ENCODE data around the gene SMAD3. TPM values are rescaled to one million over a fixed set of nuclear protein-coding genes. Genes with fewer than 3 reads are reported as not detected.

Gene SMAD3
- polyA plus RNA-seq, 1 donor from 2014 or later: 1.0 TPM

DNA sequence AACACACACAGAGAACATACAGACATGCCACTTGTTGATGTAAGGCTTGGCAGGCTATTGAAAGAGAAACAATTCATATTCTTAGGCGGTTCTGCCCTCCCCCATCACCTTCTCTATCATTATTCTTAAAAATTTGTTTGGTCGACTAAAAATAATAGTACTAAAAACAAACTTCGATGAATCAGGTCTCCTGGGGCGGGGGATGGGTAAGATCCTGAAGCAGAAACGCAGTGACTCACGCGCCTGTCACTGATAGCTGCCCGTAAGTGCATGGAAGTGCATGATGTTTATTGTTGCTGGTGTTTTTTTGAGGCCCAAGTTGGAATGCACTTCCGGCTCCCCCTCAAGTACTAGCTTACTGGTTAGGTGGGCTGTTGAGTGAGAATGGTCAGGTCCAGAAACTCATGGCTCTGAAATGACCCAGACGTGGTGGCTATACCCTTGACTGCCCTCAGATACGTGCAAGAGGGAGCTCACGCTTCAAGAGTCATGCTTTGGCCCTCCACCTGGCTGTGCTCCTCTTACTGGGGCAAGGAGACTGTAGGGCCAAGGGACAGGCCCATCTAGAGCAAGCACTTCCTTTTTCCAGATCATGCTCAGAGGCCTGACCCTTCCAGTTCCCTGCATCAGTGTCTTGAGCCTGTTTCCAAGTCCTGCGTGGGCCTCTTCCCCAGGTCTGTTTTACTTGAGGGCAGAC is 10.9 kb downstream of the SMAD3 start:
- no peaks in the 10 kb centered on the region for H3F3A ChIP-seq (ENCODE audit: insufficient read depth, low read length, poor library complexity, severe bottlenecking)
- H3K4me3 ChIP-seq (ENCODE audit: low read length): no peak overlapping the region
- H3K4me2 ChIP-seq (ENCODE audit: low read length): no peak overlapping the region
- no peak overlapping the region for H3K9ac ChIP-seq (ENCODE audit: low read length)
- peaks cover 24% of the 10 kb centered on the region for H3K79me2 ChIP-seq (replicated peaks; ENCODE audit: insufficient read depth, low read length)
- H4K20me1 ChIP-seq (ENCODE audit: insufficient read depth): no peaks in the 10 kb centered on the region
- no peaks in the 10 kb centered on the region for H3K9me2 ChIP-seq (ENCODE audit: insufficient read depth, low read length)
- no peaks in the 10 kb centered on the region for H3K27me3 ChIP-seq (ENCODE audit: insufficient read depth, low read depth, low read length)
- H3K36me3 ChIP-seq (ENCODE audit: insufficient read depth, low read length): no peaks in the 10 kb centered on the region
- TF ChIP-seq RAD21 (conservative IDR thresholded peaks at IDR 0.05): no peak
- TF ChIP-seq POLR2AphosphoS5 (IDR thresholded peaks at IDR 0.05): no peak
- no peak for TF ChIP-seq TAF1 (IDR thresholded peaks at IDR 0.05; ENCODE audit: low read depth)
- no peak for TF ChIP-seq SMC3 (conservative IDR thresholded peaks at IDR 0.05; ENCODE audit: poor library complexity)
- no peak for TF ChIP-seq EZH2 (IDR thresholded peaks at IDR 0.05; ENCODE audit: borderline replicate concordance, insufficient read depth, low read length, poor library complexity, severe bottlenecking)
- TF ChIP-seq, protein P1, sequence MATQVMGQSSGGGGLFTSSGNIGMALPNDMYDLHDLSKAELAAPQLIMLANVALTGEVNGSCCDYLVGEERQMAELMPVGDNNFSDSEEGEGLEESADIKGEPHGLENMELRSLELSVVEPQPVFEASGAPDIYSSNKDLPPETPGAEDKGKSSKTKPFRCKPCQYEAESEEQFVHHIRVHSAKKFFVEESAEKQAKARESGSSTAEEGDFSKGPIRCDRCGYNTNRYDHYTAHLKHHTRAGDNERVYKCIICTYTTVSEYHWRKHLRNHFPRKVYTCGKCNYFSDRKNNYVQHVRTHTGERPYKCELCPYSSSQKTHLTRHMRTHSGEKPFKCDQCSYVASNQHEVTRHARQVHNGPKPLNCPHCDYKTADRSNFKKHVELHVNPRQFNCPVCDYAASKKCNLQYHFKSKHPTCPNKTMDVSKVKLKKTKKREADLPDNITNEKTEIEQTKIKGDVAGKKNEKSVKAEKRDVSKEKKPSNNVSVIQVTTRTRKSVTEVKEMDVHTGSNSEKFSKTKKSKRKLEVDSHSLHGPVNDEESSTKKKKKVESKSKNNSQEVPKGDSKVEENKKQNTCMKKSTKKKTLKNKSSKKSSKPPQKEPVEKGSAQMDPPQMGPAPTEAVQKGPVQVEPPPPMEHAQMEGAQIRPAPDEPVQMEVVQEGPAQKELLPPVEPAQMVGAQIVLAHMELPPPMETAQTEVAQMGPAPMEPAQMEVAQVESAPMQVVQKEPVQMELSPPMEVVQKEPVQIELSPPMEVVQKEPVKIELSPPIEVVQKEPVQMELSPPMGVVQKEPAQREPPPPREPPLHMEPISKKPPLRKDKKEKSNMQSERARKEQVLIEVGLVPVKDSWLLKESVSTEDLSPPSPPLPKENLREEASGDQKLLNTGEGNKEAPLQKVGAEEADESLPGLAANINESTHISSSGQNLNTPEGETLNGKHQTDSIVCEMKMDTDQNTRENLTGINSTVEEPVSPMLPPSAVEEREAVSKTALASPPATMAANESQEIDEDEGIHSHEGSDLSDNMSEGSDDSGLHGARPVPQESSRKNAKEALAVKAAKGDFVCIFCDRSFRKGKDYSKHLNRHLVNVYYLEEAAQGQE (IDR thresholded peaks at IDR 0.05; ENCODE audit: borderline replicate concordance): no peak
- TF ChIP-seq MXI1 (conservative IDR thresholded peaks at IDR 0.05; ENCODE audit: poor library complexity, severe bottlenecking): no peak
- TF ChIP-seq EP300 (conservative IDR thresholded peaks at IDR 0.05; ENCODE audit: poor library complexity, severe bottlenecking): no peak
- no peak for TF ChIP-seq CTCF (IDR thresholded peaks at IDR 0.05; ENCODE audit: poor library complexity, severe bottlenecking)
- H3K27ac ChIP-seq (ENCODE audit: low read length): no peak overlapping the region
- no peak overlapping the region for H2AFZ ChIP-seq (ENCODE audit: low read depth, low read length)
- H3K9me3 ChIP-seq (ENCODE audit: low read length): no peaks in the 10 kb centered on the region

DNA sequence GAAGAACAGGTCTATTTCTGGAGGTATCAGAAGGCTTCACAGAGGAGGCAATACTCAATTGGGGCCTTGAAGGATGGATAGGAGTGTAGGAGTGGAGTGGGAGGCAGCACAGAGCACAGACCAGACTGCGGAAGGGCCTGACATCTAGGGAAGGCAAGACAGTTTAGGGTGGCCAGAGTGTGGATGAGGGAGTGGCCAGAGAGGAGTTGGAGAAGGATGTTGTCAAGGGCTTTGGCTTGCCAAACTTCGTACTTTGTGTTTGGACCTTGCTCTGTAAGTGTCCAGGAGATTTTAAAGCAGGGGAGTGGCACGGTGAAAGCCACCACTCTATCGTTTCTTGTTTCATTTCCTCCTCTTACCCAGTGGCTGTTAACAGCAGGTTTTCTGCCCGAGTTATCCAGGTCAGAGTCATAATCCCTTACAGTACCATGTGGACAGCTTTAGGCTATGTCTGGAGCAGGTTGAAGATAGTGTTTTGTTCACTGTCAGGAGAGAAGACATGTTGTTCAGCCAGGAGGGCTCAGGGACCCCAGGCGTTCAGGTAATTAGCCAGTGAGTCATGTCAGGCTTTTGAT is 12.3 kb downstream of the SMAD3 start:
- Histone ChIP-seq H4K20me1 (ENCODE audit: insufficient read depth) (no peaks in the 10 kb centered on the region), H3K4me2 (ENCODE audit: low read length) (no peak overlapping the region)
- no peak for TF ChIP-seq RAD21 (conservative IDR thresholded peaks at IDR 0.05)
- TF ChIP-seq, protein P1 (IDR thresholded peaks at IDR 0.05; ENCODE audit: borderline replicate concordance): no peak
- no peak for TF ChIP-seq POLR2AphosphoS5 (IDR thresholded peaks at IDR 0.05)
- TF ChIP-seq SMC3 (conservative IDR thresholded peaks at IDR 0.05; ENCODE audit: poor library complexity): no peak
- TF ChIP-seq EZH2 (IDR thresholded peaks at IDR 0.05; ENCODE audit: borderline replicate concordance, insufficient read depth, low read length, poor library complexity, severe bottlenecking): no peak

More for the DNA sequence above, 12.3 kb downstream of the SMAD3 start:
- Histone ChIP-seq H3K9me2 (ENCODE audit: insufficient read depth, low read length) (no peaks in the 10 kb centered on the region), H3K9ac (ENCODE audit: low read length) (no peak overlapping the region), H3K27ac (ENCODE audit: low read length) (no peak overlapping the region), H2AFZ (ENCODE audit: low read depth, low read length) (no peak overlapping the region), H3K36me3 (ENCODE audit: insufficient read depth, low read length) (no peaks in the 10 kb centered on the region), H3K9me3 (ENCODE audit: low read length) (no peaks in the 10 kb centered on the region), H3F3A (ENCODE audit: insufficient read depth, low read length, poor library complexity, severe bottlenecking) (no peaks in the 10 kb centered on the region), H3K79me2 (replicated peaks; ENCODE audit: insufficient read depth, low read length) (peaks cover 19% of the 10 kb centered on the region), H3K27me3 (ENCODE audit: insufficient read depth, low read depth, low read length) (no peaks in the 10 kb centered on the region), H3K4me3 (ENCODE audit: low read length) (no peak overlapping the region)

Data from neural cell (in vitro differentiated cells).